RWPE2 (cell line): Measurements from ENCODE around the gene STIM1.

Experiments used
- ATAC-seq: fragments of 200-7000 bp; cut with Tn5 transposase; 3 replicates; pipeline ENCODE4 v1.9.1; 2021; ENCODE audit warnings: low read depth
- DNase-seq: peaks from one replicate; pipeline ENCODE4 v3.0.0-alpha.2; 2020; ENCODE audit warnings: low spot score
- H3K27ac ChIP-seq: fragments of 450-650 bp; 2 replicates; pipeline ENCODE4 v1.5.1; 2017; ENCODE audit warnings: mild to moderate bottlenecking; ENCODE audit not compliant: poor library complexity, severe bottlenecking
- H3K27me3 ChIP-seq: fragments of 250-450 bp; sonication (Bioruptor Pico); 2 replicates; pipeline ENCODE4 v1.5.1; 2021; ENCODE audit warnings: mild to moderate bottlenecking, moderate library complexity; ENCODE audit not compliant: insufficient read depth, poor library complexity, severe bottlenecking
- H3K36me3 ChIP-seq: fragments of 250-450 bp; sonication (Bioruptor Pico); 2 replicates; pipeline ENCODE4 v1.5.1; 2020; ENCODE audit warnings: low read depth, mild to moderate bottlenecking, moderate library complexity
- H3K4me1 ChIP-seq: fragments of 250-450 bp; sonication (Bioruptor Pico); 2 replicates; pipeline ENCODE4 v1.5.1; 2021; ENCODE audit warnings: mild to moderate bottlenecking, moderate library complexity; ENCODE audit not compliant: insufficient read depth, poor library complexity, severe bottlenecking
- H3K4me3 ChIP-seq: fragments of 250-450 bp; sonication (Bioruptor Pico); 2 replicates; pipeline ENCODE4 v1.5.1; 2021; ENCODE audit warnings: mild to moderate bottlenecking, moderate library complexity; ENCODE audit not compliant: severe bottlenecking
- H3K9me3 ChIP-seq: fragments of 250-450 bp; sonication (Bioruptor Pico); 2 replicates; pipeline ENCODE4 v1.5.1; 2021; ENCODE audit warnings: mild to moderate bottlenecking, moderate library complexity; ENCODE audit not compliant: severe bottlenecking
- TF ChIP-seq, protein P1 (sequence below): fragments of 450-650 bp; IDR thresholded peaks from one replicate; pipeline ENCODE4 v1.5.1; 2017; ENCODE audit warnings: mild to moderate bottlenecking, moderate library complexity; ENCODE audit not compliant: poor library complexity, severe bottlenecking

STIM1 gene

DNA sequence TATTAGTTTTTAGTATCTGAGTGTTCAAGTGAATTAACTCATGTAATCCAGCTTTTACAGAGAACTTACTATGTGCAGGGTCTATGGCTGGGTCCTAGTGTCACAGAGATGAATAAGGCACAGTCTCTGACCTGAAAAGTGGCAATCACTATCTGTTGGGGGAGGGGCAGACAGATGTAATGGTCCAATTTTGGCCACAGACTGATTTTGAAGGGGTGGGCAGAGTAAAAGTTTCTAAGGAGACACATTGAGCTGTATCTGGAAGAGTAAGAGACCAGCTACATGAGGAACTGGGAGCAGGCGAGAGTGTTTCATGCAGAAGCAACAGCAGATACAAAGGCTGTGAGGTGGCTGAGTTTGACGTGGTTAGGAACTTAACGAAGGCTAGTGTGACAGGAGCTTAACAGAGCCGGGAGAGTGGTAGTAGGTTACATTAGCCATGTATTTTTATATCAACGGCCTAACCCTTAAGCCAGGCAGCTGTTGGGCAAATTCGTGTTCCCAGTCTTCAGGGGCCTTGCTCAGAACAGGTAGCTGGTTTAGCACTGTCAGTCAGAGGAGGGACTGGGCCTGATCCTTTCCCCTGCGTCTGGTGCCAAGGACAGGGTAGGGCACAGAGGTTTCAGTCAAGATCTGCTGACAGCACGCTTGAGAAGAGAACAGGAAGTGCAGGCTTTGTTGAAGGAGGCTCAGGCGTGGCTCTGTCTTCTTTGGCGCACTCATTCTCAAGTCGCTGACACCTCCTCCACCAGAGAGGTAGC is 1.4 kb upstream of the STIM1 start:
- Histone ChIP-seq H3K9me3 (no peaks in the 10 kb centered on the region), H3K4me1 (no peaks in the 10 kb centered on the region), H3K27me3 (no peaks in the 10 kb centered on the region), H3K27ac (peak overlapping the region; percentile 61), H3K4me3 (no peak overlapping the region), H3K36me3 (no peaks in the 10 kb centered on the region)
- ATAC-seq (no peak), DNase-seq (no peak)
- TF ChIP-seq, protein P1, sequence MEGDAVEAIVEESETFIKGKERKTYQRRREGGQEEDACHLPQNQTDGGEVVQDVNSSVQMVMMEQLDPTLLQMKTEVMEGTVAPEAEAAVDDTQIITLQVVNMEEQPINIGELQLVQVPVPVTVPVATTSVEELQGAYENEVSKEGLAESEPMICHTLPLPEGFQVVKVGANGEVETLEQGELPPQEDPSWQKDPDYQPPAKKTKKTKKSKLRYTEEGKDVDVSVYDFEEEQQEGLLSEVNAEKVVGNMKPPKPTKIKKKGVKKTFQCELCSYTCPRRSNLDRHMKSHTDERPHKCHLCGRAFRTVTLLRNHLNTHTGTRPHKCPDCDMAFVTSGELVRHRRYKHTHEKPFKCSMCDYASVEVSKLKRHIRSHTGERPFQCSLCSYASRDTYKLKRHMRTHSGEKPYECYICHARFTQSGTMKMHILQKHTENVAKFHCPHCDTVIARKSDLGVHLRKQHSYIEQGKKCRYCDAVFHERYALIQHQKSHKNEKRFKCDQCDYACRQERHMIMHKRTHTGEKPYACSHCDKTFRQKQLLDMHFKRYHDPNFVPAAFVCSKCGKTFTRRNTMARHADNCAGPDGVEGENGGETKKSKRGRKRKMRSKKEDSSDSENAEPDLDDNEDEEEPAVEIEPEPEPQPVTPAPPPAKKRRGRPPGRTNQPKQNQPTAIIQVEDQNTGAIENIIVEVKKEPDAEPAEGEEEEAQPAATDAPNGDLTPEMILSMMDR = no peak

DNA sequence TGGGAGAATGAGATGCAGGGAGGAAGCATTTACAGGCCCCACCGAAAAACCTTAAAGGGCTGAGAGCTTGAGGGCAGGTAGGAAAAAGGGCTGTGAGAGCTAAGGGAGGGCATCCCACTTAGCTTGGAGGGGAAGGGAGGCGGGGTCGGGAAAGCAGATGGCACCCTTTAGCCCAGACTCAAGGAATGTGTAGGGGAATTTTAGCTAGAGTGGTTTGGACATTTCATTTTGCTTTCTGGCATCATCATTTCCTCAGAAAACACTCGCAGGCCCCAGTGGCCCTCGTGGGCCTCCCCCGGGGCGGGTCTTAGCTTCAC is 846 bp upstream of the STIM1 start:
- TF ChIP-seq, protein P1 = no peak
- no peak for DNase-seq
- peak overlapping the region; percentile 75 for H3K4me3 ChIP-seq
- H3K36me3 ChIP-seq = no peaks in the 10 kb centered on the region
- ATAC-seq = peak; percentile 1; the same call in 1 of the 3 replicates
- H3K27ac ChIP-seq = peak overlapping the region; percentile 61
- H3K4me1 ChIP-seq = no peaks in the 10 kb centered on the region
- H3K27me3 ChIP-seq = no peaks in the 10 kb centered on the region
- no peaks in the 10 kb centered on the region for H3K9me3 ChIP-seq

DNA sequence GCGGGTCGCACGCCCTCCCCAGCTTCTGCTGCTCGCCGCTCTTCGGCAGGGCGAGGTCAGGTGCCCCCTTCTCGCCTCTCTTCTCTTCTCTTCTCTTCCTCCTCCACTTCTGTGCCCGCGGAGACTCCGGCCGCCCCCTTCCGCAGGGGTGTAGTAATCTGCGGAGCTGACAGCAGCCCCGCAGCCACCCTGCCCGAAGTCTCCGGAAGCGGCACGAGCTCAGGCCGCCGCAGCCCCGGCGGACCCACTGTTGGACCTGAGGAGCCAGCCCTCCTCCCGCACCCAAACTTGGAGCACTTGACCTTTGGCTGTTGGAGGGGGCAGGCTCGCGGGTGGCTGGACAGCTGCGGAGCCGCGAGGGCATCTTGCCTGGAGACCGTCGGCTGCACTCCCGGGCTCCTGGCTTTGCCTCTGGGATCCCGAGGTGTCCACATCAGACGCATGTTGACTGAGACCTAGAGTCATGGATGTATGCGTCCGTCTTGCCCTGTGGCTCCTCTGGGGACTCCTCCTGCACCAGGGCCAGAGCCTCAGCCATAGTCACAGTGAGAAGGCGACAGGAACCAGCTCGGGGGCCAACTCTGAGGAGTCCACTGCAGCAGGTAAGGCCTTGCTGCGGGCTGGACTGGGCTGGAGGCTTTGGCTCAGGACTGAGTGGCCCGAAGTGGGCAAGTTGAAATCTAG is 486 bp downstream of the STIM1 start:
- no peaks in the 10 kb centered on the region for H3K4me1 ChIP-seq

DNA sequence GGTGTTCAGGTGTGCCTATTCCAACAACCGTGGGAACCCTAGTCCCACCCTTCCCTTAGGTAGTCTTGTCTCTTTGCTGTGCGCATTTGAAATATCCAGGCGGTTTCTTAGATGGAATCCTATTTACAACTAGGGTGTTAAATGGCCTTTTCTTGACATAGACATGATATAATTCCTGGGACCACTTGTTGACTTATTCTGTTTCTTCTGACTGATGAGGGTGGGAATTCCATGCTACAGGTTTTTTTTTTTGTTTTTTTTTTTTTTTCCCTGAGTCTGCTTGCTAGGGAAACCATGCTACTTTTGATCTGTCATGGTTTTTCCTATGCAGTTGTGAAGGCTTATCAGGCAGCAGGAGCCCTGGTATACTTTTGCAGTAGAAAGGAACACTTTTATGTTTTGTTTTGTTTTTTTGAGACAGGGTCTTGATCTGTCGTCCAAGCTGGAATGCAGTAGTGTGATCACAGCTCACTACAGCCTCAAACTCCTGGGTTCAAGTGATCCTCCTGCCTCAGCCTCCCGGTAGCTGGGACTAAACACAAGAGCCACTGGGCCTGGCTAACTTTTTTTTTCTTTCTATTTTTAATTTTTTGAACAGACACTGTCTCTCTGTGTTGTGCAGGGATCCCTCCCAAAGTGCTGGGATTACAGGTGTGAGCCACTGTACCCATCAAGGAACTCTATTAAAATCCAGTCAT is 1.5 kb downstream of the STIM1 start:
- no peak overlapping the region for H3K27ac ChIP-seq
- no peaks in the 10 kb centered on the region for H3K4me1 ChIP-seq

More for the DNA sequence above, 486 bp downstream of the STIM1 start:
- Histone ChIP-seq H3K36me3 (no peaks in the 10 kb centered on the region), H3K27ac (peak overlapping the region; percentile 61), H3K27me3 (no peaks in the 10 kb centered on the region), H3K9me3 (no peaks in the 10 kb centered on the region), H3K4me3 (peak overlapping the region; percentile 75)
- TF ChIP-seq, protein P1 = no peak
- ATAC-seq (peak; percentile 47), DNase-seq (peak; percentile 64)

More for the DNA sequence above, 1.5 kb downstream of the STIM1 start:
- Histone ChIP-seq H3K27me3 (no peaks in the 10 kb centered on the region), H3K36me3 (no peaks in the 10 kb centered on the region), H3K4me3 (peak overlapping the region; percentile 75), H3K9me3 (no peaks in the 10 kb centered on the region)
- ATAC-seq = no peak
- TF ChIP-seq, protein P1 = no peak
- no peak for DNase-seq
